Activated naive CD4-positive, alpha-beta T cell treated with anti-CD3 and anti-CD28 coated beads, Interleukin-2, amount 50 U/mL, for 24 hours (primary cell): Measurements from ENCODE around the gene PDE4B.
"Not testable (repeated sequence)": the region's sequence is repeated elsewhere in the genome, so short reads cannot be mapped to it uniquely, and the experiment has no call there.

Experiments used
- H3K27ac Mint-ChIP-seq: one replicate; pipeline ENCODE4 v1.8.0; 2021; ENCODE audit warnings: mild to moderate bottlenecking, mixed read lengths
- H3K27me3 Mint-ChIP-seq: one replicate; pipeline ENCODE4 v1.8.0; 2021; ENCODE audit warnings: mixed read lengths
- H3K36me3 Mint-ChIP-seq: one replicate; pipeline ENCODE4 v1.8.0; 2021; ENCODE audit warnings: mixed read lengths
- H3K4me1 Mint-ChIP-seq: one replicate; pipeline ENCODE4 v1.8.0; 2021; ENCODE audit warnings: mixed read lengths
- H3K4me3 Mint-ChIP-seq: one replicate; pipeline ENCODE4 v1.8.0; 2021; ENCODE audit warnings: mild to moderate bottlenecking, mixed read lengths
- H3K9me3 Mint-ChIP-seq: one replicate; pipeline ENCODE4 v1.8.0; 2021; ENCODE audit warnings: mixed read lengths

PDE4B gene

DNA sequence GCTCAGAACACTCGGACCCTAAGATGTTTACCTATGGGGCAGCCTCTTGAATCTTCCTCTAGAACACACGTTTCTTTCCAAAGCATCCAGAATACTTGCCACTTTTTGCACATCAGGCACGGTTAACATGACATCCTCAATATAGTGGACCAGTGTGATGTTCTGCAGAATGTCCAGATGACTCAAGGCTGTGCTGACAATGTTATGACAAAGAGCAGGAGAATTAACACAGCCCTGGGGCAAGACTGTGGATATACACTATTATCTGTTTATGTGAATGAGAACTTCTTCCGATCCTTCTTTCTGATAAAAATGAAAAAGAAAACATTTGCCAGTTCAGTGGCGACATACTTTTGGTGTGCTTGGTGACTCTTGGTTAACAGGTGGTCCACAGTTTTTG, 154.3 kb downstream of the PDE4B start:
- no peak overlapping the region for H3K4me3 Mint-ChIP-seq
- H3K9me3 Mint-ChIP-seq = no peaks in the 10 kb centered on the region
- no peak overlapping the region for H3K27ac Mint-ChIP-seq
- H3K4me1 Mint-ChIP-seq = no peaks in the 10 kb centered on the region
- H3K27me3 Mint-ChIP-seq = peaks cover 5% of the 10 kb centered on the region
- no peaks in the 10 kb centered on the region for H3K36me3 Mint-ChIP-seq

- Mint-ChIP-seq H3K27ac (no peak overlapping the region), H3K4me3 (no peak overlapping the region), H3K27me3 (peaks cover 2% of the 10 kb centered on the region), H3K36me3 (no peaks in the 10 kb centered on the region), H3K4me1 (peaks cover 8% of the 10 kb centered on the region), H3K9me3 (no peaks in the 10 kb centered on the region)
Observed at GRCh38 chr1:65948609-65949229, 156.0 kb downstream of the PDE4B start.

GRCh38 chr1:65949230-65949626, 156.5 kb downstream of the PDE4B start:
- Mint-ChIP-seq H3K27me3 (no peaks in the 10 kb centered on the region), H3K9me3 (no peaks in the 10 kb centered on the region), H3K36me3 (no peaks in the 10 kb centered on the region), H3K4me1 (peaks cover 8% of the 10 kb centered on the region), H3K4me3 (no peak overlapping the region), H3K27ac (no peak overlapping the region)

GRCh38 chr1:65949933-65950332, 157.2 kb downstream of the PDE4B start:
- H3K9me3 Mint-ChIP-seq = no peaks in the 10 kb centered on the region
- H3K4me3 Mint-ChIP-seq = no peak overlapping the region

GRCh38 chr1:65952696-65953095, 160.0 kb downstream of the PDE4B start:
- Mint-ChIP-seq H3K27ac (no peak overlapping the region), H3K36me3 (no peaks in the 10 kb centered on the region), H3K9me3 (no peaks in the 10 kb centered on the region), H3K4me1 (peaks cover 8% of the 10 kb centered on the region), H3K27me3 (no peaks in the 10 kb centered on the region), H3K4me3 (no peak overlapping the region)

More at GRCh38 chr1:65949933-65950332, 157.2 kb downstream of the PDE4B start:
- Mint-ChIP-seq H3K27ac (no peak overlapping the region), H3K4me1 (peaks cover 8% of the 10 kb centered on the region), H3K36me3 (no peaks in the 10 kb centered on the region), H3K27me3 (no peaks in the 10 kb centered on the region)

GRCh38 chr1:65953170-65953569, 160.5 kb downstream of the PDE4B start:
- H3K27ac Mint-ChIP-seq = peak overlapping the region; percentile 69
- no peak overlapping the region for H3K4me3 Mint-ChIP-seq
- no peaks in the 10 kb centered on the region for H3K36me3 Mint-ChIP-seq

DNA sequence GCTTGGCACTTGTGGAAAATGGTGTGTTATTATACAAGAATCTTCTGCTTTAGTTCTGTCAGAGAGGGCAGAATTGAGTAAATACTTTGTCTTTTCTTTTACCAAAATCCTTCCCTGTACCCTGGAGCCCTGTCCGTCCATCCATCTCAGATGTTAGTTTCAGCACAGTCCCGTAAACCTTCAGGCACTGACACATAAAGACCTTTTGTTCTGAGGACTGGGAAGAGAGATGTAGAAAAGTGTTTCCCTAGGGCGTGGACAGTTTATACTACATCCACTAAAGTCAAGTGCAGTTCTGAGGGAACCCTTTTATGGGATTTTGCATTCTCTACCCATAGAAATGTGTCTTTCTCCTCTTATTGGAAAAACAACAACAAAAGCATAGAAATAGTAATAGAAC, 162.4 kb downstream of the PDE4B start:
- peaks cover 8% of the 10 kb centered on the region for H3K4me1 Mint-ChIP-seq
- H3K9me3 Mint-ChIP-seq = no peaks in the 10 kb centered on the region
- H3K4me3 Mint-ChIP-seq = no peak overlapping the region
- H3K27ac Mint-ChIP-seq = no peak overlapping the region
- no peaks in the 10 kb centered on the region for H3K27me3 Mint-ChIP-seq
- H3K36me3 Mint-ChIP-seq = no peaks in the 10 kb centered on the region

More at GRCh38 chr1:65953170-65953569, 160.5 kb downstream of the PDE4B start:
- H3K4me1 Mint-ChIP-seq = peaks cover 8% of the 10 kb centered on the region
- no peaks in the 10 kb centered on the region for H3K9me3 Mint-ChIP-seq
- no peaks in the 10 kb centered on the region for H3K27me3 Mint-ChIP-seq

GRCh38 chr1:65955503-65955902, 162.8 kb downstream of the PDE4B start:
- Mint-ChIP-seq H3K9me3 (no peaks in the 10 kb centered on the region), H3K36me3 (no peaks in the 10 kb centered on the region), H3K27me3 (no peaks in the 10 kb centered on the region), H3K4me1 (peaks cover 8% of the 10 kb centered on the region), H3K4me3 (no peak overlapping the region), H3K27ac (no peak overlapping the region)

- Mint-ChIP-seq H3K27ac (no peak overlapping the region), H3K4me3 (no peak overlapping the region), H3K4me1 (no peaks in the 10 kb centered on the region), H3K9me3 (no peaks in the 10 kb centered on the region), H3K27me3 (no peaks in the 10 kb centered on the region), H3K36me3 (no peaks in the 10 kb centered on the region)
Observed at GRCh38 chr1:65958561-65959350, 166.1 kb downstream of the PDE4B start.

- no peak overlapping the region for H3K27ac Mint-ChIP-seq
- no peaks in the 10 kb centered on the region for H3K9me3 Mint-ChIP-seq
Observed at GRCh38 chr1:65959896-65960567, 167.3 kb downstream of the PDE4B start.

GRCh38 chr1:65963156-65963888, 170.6 kb downstream of the PDE4B start:
- Mint-ChIP-seq H3K27me3 (no peaks in the 10 kb centered on the region), H3K36me3 (no peaks in the 10 kb centered on the region), H3K4me3 (no peak overlapping the region), H3K9me3 (no peaks in the 10 kb centered on the region), H3K4me1 (no peaks in the 10 kb centered on the region), H3K27ac (peak overlapping the region; percentile 53)

More at GRCh38 chr1:65959896-65960567, 167.3 kb downstream of the PDE4B start:
- H3K27me3 Mint-ChIP-seq = no peaks in the 10 kb centered on the region
- no peaks in the 10 kb centered on the region for H3K36me3 Mint-ChIP-seq
- H3K4me1 Mint-ChIP-seq = no peaks in the 10 kb centered on the region
- H3K4me3 Mint-ChIP-seq = no peak overlapping the region

GRCh38 chr1:65964123-65964522, 171.4 kb downstream of the PDE4B start:
- Mint-ChIP-seq H3K36me3 (no peaks in the 10 kb centered on the region), H3K4me3 (no peak overlapping the region), H3K4me1 (no peaks in the 10 kb centered on the region), H3K9me3 (no peaks in the 10 kb centered on the region), H3K27me3 (no peaks in the 10 kb centered on the region), H3K27ac (no peak overlapping the region)

- no peak overlapping the region for H3K4me3 Mint-ChIP-seq
- H3K36me3 Mint-ChIP-seq = no peaks in the 10 kb centered on the region
- no peaks in the 10 kb centered on the region for H3K9me3 Mint-ChIP-seq
- no peaks in the 10 kb centered on the region for H3K4me1 Mint-ChIP-seq
- no peak overlapping the region for H3K27ac Mint-ChIP-seq
- H3K27me3 Mint-ChIP-seq = no peaks in the 10 kb centered on the region
Observed at GRCh38 chr1:65965112-65965996, 172.7 kb downstream of the PDE4B start.

- not testable (repeated sequence) for H3K4me3 Mint-ChIP-seq, H3K27me3 Mint-ChIP-seq, H3K27ac Mint-ChIP-seq, H3K4me1 Mint-ChIP-seq, H3K36me3 Mint-ChIP-seq, H3K9me3 Mint-ChIP-seq
Observed at GRCh38 chr1:65967492-65967891, 174.8 kb downstream of the PDE4B start.

DNA sequence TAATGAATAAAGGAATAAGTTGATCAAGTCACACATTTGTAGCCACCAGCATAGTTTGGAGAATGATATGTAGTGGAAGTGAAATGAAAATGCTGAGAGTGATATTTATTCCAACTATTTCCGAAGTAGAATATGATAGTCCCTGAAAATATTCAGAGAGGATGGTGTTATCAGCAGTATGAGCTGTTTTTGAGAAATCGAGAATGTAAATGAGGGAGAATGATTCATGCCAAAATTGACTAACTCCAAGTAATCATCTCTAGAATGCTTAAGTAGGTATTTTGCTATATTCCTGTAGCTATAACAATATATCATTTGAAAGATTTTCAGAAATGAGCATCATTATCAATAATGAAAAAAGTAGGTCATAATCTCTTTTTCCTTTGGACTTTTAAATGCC, 178.9 kb downstream of the PDE4B start:
- Mint-ChIP-seq H3K27me3 (peaks cover 11% of the 10 kb centered on the region), H3K9me3 (peaks cover 13% of the 10 kb centered on the region), H3K36me3 (peaks cover 7% of the 10 kb centered on the region), H3K27ac (no peak overlapping the region), H3K4me3 (no peak overlapping the region), H3K4me1 (peaks cover 3% of the 10 kb centered on the region)
